Tongue (tissue), 2 donors: ENCODE results near the gene HSPB7. TPM values are rescaled to one million over a fixed set of nuclear protein-coding genes. Genes with fewer than 3 reads are reported as not detected.
"Not testable (repeated sequence)": the region's sequence is repeated elsewhere in the genome, so short reads cannot be mapped to it uniquely, and the experiment has no call there.

Experiments
- DNase-seq: peaks from one replicate; pipeline ENCODE4 v3.0.0-alpha.2; 2015
- total RNA-seq: library from RNA; depleted of rRNA; stranded (reverse); fragments of >200 nt; gene quantifications from one replicate; pipeline ENCODE4 v1.2.3, GENCODE V29; 2014

HSPB7 gene
- total RNA-seq, 1 donor from 2014 or later = 93.7 TPM

DNA sequence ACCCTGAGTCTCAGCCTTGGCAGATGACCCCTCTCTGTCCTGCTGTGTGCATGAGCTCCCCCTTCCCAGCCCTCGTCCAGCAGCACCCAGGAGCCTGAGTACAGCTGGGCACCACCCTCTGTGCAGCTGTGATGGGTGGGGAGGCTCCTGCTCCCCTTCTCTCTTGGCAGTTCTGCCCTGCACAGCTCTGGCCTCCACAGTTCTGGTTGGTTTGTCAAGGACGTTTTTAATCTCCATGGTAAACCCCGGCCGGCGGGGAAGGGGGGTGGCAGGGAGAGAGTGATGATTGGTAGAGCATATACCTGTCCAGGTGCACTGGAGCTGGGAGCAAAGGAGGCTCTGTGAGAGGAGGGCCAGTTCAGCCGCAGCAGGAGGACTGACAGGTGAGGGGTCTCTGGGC, 3.8 kb upstream of the HSPB7 start, which contains the start of gene CLCNKA:
TSS of gene CLCNKA (plus strand) at position 356 of the 400 bp plus-strand sequence. CDS start 584 bp downstream, outside the sequence.
- DNase-seq = no peak

DNA sequence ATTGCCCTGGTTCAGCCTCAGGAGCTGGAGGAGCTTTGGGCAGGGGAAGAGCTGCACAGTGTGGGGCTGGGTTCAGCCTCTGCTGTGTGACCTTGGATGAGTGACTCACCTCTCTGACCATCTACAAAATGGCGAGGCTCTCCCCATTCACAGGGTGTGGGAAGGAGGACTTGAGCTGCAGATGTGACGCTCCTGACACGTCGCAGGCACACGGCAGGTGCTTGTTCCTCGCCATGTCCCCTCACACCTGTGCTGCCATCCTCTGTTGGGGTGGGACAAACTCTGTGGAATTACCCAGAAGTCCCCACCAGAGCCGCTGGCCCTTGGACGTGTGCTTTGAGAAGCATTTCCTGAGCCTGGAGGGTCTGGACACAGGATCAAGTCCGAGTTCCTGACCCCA, 3.0 kb upstream of the HSPB7 start:
- not testable (repeated sequence) for DNase-seq

DNA sequence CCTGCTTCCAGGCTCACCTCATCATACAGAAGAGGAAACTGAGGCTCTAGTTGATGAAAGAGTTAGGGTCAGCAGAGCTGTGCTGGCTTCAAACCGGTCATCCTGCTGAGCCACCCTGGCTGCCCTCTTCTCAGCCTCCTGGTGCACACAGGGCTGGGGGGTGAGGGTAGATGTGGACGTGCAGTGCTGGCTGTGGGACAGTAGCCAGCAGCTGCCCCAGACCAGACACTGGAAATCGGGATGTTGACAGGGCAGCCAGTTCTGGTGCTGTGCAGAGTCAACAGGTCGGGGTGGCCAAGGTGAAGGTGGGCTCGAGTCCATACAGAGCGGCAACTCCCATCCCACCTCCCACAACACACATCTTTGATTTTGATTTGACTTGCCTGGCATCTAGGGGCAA, 2.5 kb upstream of the HSPB7 start:
- DNase-seq = no peak

DNA sequence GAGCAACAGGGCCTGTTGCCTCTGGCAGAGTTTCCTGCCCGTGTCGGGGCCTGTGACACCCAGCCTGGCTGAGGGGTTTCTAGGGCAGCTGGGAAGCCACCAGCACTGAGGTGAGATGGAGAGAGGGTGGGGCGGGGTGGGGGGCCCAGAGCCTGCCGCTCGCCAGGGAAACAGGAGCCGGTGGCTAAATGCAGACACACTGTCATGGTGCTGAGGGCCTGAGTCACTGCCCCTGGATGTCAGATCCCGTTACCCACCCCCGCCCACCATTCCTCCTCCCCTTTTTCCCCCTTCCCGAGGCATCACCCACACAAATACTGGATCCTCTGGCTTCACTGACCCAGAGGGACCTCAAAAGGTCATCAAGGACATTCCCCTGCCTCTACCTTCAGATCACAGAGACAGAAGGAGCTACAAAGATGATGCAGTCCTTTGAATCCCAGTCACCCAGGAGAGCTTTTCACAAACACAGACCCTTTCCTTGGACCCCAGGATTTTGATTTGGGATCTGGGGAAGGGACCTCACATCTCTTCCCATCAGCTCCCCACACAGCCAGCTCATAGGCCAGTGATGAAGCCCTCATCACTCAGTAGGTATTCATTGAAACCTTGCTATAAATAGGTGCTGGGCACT, 1.9 kb upstream of the HSPB7 start:
- peak; percentile 63 for DNase-seq

DNA sequence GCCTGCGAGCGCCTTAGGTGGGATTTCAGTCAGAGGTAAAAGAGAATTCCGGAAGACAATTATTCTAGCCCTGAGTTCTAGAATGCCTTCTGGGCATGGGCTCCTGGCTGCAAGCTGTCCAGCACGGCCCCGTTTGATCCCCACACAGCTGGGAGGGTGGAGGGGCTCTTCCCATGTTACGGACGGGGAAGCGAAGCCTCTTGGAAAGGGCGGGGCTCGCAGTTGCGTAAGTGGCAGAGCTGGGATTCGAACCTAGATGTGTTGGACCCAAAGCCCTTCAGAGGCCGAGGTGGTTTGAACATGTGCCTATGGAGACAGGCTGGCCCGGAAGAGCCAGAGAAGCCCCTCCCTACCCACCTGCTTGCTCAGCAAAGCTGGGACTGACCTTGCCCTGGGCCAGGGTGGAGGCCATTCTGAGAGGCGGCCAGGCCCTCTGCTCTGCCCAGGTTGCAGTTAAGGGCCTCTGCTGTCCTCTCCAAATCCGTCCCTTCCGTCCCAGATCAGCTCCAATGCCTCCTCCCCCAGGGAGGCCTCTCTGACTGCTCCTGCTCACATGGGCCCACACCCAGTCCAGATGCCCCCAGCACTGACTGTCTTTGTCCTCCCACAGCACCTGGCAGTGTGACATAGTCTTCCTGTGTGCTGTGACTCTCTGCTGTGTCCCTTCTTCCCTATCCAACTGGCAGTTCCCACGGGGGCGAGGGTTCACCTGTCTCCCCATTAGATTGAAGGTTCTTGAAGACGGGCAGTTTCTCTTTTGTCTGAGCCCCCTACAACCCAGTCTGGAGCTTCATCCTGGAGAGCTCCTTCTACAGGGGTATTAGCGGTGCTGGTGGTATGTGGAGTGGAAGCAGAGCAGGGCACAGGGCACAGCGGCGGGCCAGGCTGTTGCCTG, 1.2 kb upstream of the HSPB7 start:
- peak; percentile 37 for DNase-seq

DNA sequence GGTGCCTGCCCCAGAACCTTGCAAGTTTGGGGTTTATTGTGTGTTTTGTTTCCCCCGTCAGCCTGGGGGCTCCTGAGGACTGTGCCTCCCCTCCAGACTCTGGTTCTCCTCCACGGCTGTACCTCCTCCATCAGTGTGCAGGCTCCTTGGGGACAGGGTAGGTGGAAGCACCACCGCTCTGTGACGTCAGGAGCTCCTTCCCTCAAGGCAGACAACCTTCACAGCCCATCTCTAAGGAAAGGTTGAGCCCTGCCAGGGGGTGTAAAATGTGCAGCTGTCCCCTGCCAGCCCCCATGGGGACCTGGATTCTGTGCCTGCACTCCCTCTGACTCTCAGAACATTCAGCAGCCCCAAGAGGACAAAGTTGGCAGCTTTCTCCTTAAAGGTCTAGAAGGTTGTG, 465 bp upstream of the HSPB7 start:
- no peak for DNase-seq

DNA sequence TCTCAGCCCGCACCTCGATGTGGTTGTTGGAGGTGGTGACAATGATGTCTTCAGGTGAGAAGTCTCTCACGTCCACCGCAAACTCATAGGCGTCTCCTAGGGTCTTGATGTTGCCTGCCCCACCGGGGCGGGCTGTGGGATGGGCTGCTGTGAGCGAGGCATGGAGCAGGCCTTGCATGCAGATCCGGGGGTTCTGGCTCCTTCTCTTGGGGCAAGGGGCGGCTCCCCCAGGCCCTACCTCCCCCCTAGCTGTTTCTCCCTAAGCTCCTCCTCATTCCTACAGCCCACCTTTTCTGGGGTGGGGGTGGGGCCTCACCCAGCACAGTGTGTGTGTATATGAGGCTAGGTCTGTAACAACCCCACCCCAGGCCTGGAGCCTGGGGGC, 775 bp downstream of the HSPB7 start:
- DNase-seq = no peak

GRCh38 chr1:16015960-16016901, 1.6 kb downstream of the HSPB7 start:
- no peak for DNase-seq

DNA sequence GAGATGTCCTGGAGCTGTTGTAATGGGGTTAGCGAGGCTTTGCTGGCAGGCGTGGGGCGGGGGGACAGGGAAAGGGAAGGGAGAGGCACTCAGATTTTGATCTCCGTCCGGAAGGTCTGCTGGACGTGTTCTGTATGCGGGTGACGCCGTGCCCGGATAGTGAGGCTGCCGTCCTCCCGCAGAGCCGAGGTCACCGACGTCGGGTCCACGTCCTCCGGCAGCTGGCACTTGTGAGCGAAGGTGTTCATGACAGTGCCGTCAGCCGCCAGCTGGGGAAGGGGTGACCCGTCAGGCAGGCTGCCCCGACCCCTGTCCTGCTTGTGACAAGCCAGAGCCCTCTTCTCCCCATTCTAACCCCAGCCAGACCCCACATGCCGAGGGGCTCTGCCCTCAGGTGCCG, 2.4 kb downstream of the HSPB7 start:
- no peak for DNase-seq

DNA sequence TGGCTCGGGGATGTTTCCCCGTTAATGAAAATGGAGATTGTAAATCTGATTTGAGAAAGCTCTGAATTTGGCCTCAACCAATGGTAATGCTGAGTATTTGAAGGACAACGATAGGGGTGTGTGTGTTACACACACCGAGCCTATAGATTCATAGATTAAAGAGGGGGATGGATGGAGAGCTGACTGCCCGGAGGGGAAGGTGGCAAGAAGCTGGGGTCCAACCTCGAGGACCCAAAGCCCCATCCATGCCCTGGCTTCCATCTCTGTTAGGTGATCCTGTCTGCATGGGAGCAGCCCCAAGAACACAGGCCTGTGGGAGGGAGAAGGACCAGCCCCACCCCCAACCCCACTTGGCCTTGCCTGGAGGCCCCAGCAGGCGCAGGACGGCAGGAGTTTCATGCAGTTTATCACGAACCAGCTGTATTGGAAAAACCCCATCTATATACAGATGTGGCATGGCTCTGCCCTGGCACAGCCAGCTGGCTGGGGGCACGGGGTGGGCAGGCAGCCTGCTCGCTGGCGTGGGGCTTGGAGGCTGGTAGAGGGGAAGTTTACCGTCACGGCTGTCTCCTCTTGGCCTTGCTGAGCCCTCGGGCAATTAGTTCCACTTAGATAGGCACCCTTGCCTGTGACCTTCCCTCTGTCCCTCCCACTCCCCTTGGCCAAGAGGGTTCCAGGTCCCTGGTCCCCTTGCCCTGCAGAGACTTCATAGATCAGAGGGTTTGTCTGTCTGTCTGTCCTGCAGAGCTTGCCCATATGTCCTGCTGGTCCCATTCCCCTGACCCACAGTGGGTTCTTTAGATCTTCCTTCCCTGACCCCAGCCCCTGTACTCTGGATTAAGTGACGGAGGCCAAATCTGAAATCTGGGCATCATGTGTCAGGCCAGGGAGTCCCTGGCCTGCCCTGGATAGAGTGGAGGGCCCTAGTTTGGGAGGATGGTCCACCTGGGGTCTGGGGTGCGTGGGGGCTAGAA, 3.0 kb downstream of the HSPB7 start:
- DNase-seq = peak; percentile 87

GRCh38 chr1:16013908-16014258, 4.0 kb downstream of the HSPB7 start:
- no peak for DNase-seq

GRCh38 chr1:16013220-16013907, 4.5 kb downstream of the HSPB7 start:
- DNase-seq = peak; percentile 85

- DNase-seq = peak; percentile 84
Observed at GRCh38 chr1:16012590-16013219, 5.1 kb downstream of the HSPB7 start.

- DNase-seq = no peak
Observed at GRCh38 chr1:16011936-16012589, 5.8 kb downstream of the HSPB7 start.

GRCh38 chr1:16010837-16011236, 7.0 kb downstream of the HSPB7 start:
- DNase-seq = no peak

DNA sequence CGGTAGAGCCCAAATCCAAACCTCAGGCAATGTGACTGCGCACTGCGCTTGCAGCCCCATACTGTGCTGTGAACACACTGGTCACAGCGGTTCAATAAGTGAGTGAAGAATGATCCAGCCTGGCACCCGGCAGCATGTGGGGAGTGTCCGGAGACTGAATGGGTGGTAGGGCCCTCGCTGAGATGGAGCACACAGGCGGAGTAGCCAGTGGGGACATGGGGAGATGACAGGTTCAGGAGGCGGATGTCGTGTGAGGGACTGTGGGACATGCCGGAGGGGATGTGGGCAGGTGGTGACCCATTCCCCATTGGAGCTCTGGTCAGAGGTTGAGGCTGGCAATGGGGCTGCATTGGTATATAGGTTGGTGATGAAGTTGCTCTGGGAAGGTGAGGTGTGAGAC, 8.2 kb downstream of the HSPB7 start:
- no peak for DNase-seq

- peak; percentile 92 for DNase-seq
Observed at GRCh38 chr1:16009030-16009460, 8.8 kb downstream of the HSPB7 start.

DNA sequence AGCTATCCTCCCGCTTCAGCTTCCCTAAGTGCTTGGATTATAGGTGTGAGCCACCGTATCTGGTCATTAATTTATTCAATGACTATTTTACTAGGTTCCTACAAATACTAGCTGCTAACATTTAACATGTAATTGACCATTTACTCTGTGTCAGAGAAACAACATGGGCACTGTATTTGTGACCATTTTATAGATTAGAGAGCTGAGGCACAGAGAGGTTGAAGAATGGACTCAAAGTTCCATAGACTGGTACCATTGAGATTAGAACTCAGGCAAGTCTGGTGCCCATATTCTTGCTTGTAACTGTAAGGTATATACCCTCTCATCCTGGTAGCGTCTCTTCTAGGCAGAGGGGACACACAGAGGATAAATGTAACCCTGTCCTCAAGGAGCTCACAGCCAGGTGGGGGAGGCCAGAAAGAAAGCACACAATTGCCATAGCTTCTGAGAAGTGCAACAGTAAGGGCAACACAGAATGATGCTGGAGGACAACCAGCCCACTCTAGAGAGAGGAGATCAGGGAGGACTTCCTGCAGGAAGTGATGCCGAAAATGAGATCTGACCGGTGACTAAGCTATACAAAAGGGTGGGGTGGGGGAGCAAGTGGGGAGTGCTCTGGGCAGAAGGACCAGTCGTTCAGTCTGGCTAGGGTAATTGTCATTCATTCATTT, 10.0 kb downstream of the HSPB7 start:
- DNase-seq = no peak
